LNCaP clone FGC (cell line): ENCODE data around the gene MROH2B.

Experiments
- DNase-seq: peaks from one replicate; pipeline ENCODE4 v3.0.0-alpha.2; 2011; ENCODE audit warnings: low read depth
- H3K4me3 ChIP-seq: 2 replicates; pipeline ENCODE4 v1.5.1; 2011; ENCODE audit warnings: mild to moderate bottlenecking, low read depth, low read length, control low read depth
- TF ChIP-seq, protein P1 (sequence below): IDR thresholded peaks from 2 replicates; pipeline ENCODE4 v1.5.1; 2012; ENCODE audit warnings: mild to moderate bottlenecking; ENCODE audit not compliant: control insufficient read depth, insufficient read depth; ENCODE audit errors: extremely low read depth

MROH2B gene

GRCh38 chr5:41071975-41072374 lies 833 bp upstream of the MROH2B start:
- no peak overlapping the region for H3K4me3 ChIP-seq
- TF ChIP-seq, protein P1, sequence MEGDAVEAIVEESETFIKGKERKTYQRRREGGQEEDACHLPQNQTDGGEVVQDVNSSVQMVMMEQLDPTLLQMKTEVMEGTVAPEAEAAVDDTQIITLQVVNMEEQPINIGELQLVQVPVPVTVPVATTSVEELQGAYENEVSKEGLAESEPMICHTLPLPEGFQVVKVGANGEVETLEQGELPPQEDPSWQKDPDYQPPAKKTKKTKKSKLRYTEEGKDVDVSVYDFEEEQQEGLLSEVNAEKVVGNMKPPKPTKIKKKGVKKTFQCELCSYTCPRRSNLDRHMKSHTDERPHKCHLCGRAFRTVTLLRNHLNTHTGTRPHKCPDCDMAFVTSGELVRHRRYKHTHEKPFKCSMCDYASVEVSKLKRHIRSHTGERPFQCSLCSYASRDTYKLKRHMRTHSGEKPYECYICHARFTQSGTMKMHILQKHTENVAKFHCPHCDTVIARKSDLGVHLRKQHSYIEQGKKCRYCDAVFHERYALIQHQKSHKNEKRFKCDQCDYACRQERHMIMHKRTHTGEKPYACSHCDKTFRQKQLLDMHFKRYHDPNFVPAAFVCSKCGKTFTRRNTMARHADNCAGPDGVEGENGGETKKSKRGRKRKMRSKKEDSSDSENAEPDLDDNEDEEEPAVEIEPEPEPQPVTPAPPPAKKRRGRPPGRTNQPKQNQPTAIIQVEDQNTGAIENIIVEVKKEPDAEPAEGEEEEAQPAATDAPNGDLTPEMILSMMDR = no peak
- no peak for DNase-seq

DNA sequence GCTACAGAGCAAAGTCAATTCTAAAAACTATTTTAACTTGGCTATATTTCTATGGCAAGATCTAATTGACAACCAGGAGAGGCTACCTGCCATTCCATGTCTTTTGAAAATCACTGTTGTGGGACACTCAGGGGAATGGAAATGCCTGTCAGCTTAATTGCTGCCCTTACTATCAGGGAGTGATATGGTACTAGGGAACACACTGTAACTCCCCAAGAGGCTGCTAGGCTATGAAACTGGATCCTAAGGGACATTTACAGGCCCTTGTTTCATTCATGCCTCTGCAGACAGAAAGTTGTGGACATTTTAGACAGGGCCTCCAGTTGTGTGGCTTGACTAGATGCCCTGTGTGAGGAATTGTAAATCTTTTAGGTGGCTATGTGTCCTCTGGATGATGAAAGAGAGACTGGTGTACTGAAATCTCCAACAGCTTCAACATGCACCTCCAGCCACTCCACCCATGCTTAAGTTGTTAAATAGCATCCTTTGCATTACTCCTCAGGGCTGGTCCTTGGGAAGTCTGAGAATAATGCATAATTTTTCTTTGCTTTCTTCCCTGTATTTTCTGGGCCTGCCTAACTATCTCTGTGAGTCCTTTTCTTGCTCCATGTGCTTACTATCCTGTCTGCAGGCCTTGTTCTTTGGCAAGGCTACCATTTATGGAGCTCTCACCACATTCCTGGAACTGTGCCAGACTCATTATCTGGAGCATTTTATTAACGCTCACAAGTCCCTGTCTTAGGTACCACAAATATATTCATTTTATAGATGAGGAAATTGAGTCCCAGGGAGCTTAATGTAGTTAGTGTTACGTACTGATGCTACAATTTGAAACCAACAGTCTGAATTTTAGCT lies 3.2 kb downstream of the MROH2B start:
- DNase-seq = no peak
- TF ChIP-seq, protein P1 = no peak

GRCh38 chr5:41065691-41066335 lies 5.3 kb downstream of the MROH2B start:
- DNase-seq = no peak
- TF ChIP-seq, protein P1 = no peak
- no peak overlapping the region for H3K4me3 ChIP-seq

More for the DNA sequence above, 3.2 kb downstream of the MROH2B start:
- no peak overlapping the region for H3K4me3 ChIP-seq

DNA sequence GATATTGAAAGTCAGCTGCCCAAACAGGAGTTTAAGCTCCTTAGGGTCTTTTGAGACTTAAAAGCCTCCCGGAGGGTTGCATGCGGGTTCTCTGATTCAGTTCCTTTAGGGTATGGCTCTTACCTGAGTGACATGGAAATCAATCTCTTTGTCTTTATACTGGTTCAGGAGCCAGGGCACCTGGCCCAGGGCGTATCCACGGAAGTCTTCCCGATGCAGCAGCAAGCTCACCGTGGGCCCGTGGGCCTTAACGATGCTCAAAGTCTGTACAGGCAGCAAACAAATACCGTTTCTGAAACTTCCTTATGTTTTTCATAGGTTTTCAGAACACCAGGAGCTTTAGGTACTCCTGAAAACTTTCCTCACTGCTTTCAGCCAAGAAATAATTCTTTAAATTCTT lies 13.2 kb downstream of the MROH2B start:
- TF ChIP-seq, protein P1 = no peak
- H3K4me3 ChIP-seq = no peak overlapping the region
- DNase-seq = no peak

- no peak for DNase-seq
- TF ChIP-seq, protein P1 = no peak
- H3K4me3 ChIP-seq = no peak overlapping the region
Observed at GRCh38 chr5:41057231-41057630, 13.9 kb downstream of the MROH2B start.

DNA sequence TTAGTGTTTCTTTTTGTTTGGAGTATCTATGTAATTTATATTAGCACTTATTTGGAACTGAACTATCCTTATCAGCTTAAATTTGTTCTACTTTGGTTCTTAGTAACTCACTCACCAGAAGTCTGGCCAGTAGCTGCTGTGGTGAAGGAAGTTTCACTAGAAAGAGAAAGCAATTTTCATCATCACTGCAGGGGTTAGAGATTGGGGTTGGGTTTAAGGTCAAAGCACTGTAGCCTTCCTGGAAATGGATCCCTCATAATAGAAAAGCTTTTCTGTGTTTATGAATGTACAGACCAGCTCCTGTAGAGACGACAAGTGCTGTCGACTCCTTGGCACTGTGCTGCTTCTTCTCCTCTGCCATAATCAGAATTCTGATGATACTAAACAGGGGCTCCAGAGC lies 22.2 kb downstream of the MROH2B start:
- TF ChIP-seq, protein P1 = no peak
- H3K4me3 ChIP-seq = no peak overlapping the region
- no peak for DNase-seq
